HCT116 (cell line): ENCODE data around the gene IL5. TPM values are rescaled to one million over a fixed set of nuclear protein-coding genes. Genes with fewer than 3 reads are reported as not detected.
A peak's percentile ranks its signal among the peaks of the same experiment; 100 is the strongest.

Experiments
- ATAC-seq: fragments of 200-7000 bp; cut with Tn5 transposase; 2 replicates; pipeline ENCODE4 v1.9.1; 2020; ENCODE audit warnings: mild to moderate bottlenecking, moderate library complexity
- BruUV-seq: library from RNA; stranded (reverse); fragments of 400-500 nt; replicated peaks from 2 replicates; lab custom pipeline; 2021; lab: Mats Ljungman, UMichigan
- CTCF ChIA-PET: fragments of 300-600 bp; sonication (Branson Sonifier 250); formaldehyde crosslinking; loops from one replicate; lab custom pipeline; 2021; ENCODE audit warnings: antibody characterized with exemption; lab: Charles Lee
- POLR2A ChIA-PET: fragments of 300-600, 350-600 bp; sonication (Branson Sonifier 250); formaldehyde crosslinking; loops from one replicate; lab custom pipeline; 2021; ENCODE audit warnings: antibody characterized with exemption; lab: Charles Lee
- RAD21 ChIA-PET, 2 experiments: fragments of 300-600 bp; sonication (Branson Sonifier 250); formaldehyde crosslinking; loops; one replicate each; lab custom pipeline; 2023; ENCODE audit warnings: low total read pairs in 2 of 2; ENCODE audit not compliant: uncharacterized antibody in 2 of 2, unreplicated experiment in 2 of 2, low non-redundant PET in 1 of 2; lab: Charles Lee
- DNase-seq: peaks from one replicate; pipeline ENCODE4 v3.0.0-alpha.2; 2010; ENCODE audit warnings: low read depth, low spot score
- H2AFZ ChIP-seq: fragments of 200-600 bp; shearing (Covaris generic), sonication (generic); 2 replicates; pipeline ENCODE4 v1.6.1; 2017; ENCODE audit warnings: low read depth, mixed run types, mixed read lengths, antibody characterized with exemption, low read length; ENCODE audit not compliant: poor library complexity, severe bottlenecking
- H3K27ac ChIP-seq: 2 replicates; pipeline ENCODE4 v1.5.1; 2012; ENCODE audit warnings: low read depth, low read length
- H3K27me3 ChIP-seq: fragments of 200-600 bp; sonication (generic); 2 replicates; pipeline ENCODE4 v1.6.1; 2016; ENCODE audit warnings: mixed run types, low read length, mixed read lengths; ENCODE audit not compliant: insufficient read depth
- H3K36me3 ChIP-seq, 2 experiments: fragments of 200-500 bp in 1 of 2; fragments of 200-600 bp in 1 of 2; sonication (Bioruptor generic) in 1 of 2; sonication (generic) in 1 of 2; 2 replicates each; pipeline versions ENCODE4 v1.5.1 to v1.6.1; 2014 to 2016; ENCODE audit warnings: low read length in 2 of 2, inconsistent platforms in 1 of 2, mixed read lengths in 1 of 2, mixed run types in 1 of 2; ENCODE audit not compliant: insufficient read depth in 2 of 2, control insufficient read depth in 1 of 2
- H3K4me1 ChIP-seq, 2 experiments: fragments of 200-600 bp in 1 of 2; sonication (generic) in 1 of 2; 2 replicates each; pipeline versions ENCODE4 v1.5.1 to v1.6.1; 2012 to 2017; ENCODE audit warnings: low read length in 2 of 2, inconsistent platforms in 1 of 2, mild to moderate bottlenecking in 1 of 2, mixed read lengths in 1 of 2, mixed run types in 1 of 2, moderate library complexity in 1 of 2; ENCODE audit not compliant: insufficient read depth in 2 of 2, control insufficient read depth in 1 of 2
- H3K4me2 ChIP-seq: fragments of 200-600 bp; sonication (generic); 2 replicates; pipeline ENCODE4 v1.6.1; 2017; ENCODE audit warnings: mixed run types, low read length, mixed read lengths
- H3K4me3 ChIP-seq, 2 experiments: fragments of 200-600 bp in 1 of 2; sonication (generic) in 1 of 2; replicated peaks in 1 of 2; 2 replicates each; pipeline ENCODE4 v1.5.1; 2011 to 2016; ENCODE audit warnings: low read length in 2 of 2, control low read depth in 1 of 2, low read depth in 1 of 2, mild to moderate bottlenecking in 1 of 2, mixed read lengths in 1 of 2, mixed run types in 1 of 2
- H3K79me2 ChIP-seq: fragments of 200-600 bp; sonication (generic); 2 replicates; pipeline ENCODE4 v1.6.1; 2017; ENCODE audit warnings: mild to moderate bottlenecking, mixed run types, low read length, moderate library complexity, mixed read lengths; ENCODE audit not compliant: insufficient read depth
- H3K9ac ChIP-seq: fragments of 200-600 bp; sonication (generic); 2 replicates; pipeline ENCODE4 v1.6.1; 2016; ENCODE audit warnings: low read length, mixed read lengths
- H3K9me2 ChIP-seq: fragments of 200-600 bp; sonication (generic), shearing (Covaris generic); 2 replicates; pipeline ENCODE4 v1.6.1; 2017; ENCODE audit warnings: mixed run types, mild to moderate bottlenecking, moderate library complexity; ENCODE audit not compliant: insufficient read depth
- H3K9me3 ChIP-seq, 2 experiments: fragments of 200-500 bp in 1 of 2; fragments of 200-600 bp in 1 of 2; sonication (Bioruptor generic) in 1 of 2; sonication (generic) in 1 of 2; 2 replicates each; pipeline ENCODE4 v1.6.1; 2014 to 2017; ENCODE audit warnings: low read length in 2 of 2, mixed read lengths in 2 of 2, inconsistent platforms in 1 of 2, low read depth in 1 of 2, mild to moderate bottlenecking in 1 of 2, mixed run types in 1 of 2, moderate library complexity in 1 of 2; ENCODE audit not compliant: control insufficient read depth in 1 of 2, insufficient read depth in 1 of 2
- H4K20me1 ChIP-seq: fragments of 200-600 bp; sonication (generic), shearing (Covaris generic); 2 replicates; pipeline ENCODE4 v1.6.1; 2017; ENCODE audit warnings: mixed run types, mild to moderate bottlenecking, moderate library complexity; ENCODE audit not compliant: insufficient read depth
- POLR2AphosphoS5 ChIP-seq: IDR thresholded peaks from 2 replicates; pipeline ENCODE4 v1.6.1; 2011; ENCODE audit warnings: mild to moderate bottlenecking, low read depth, low read length, moderate library complexity
- intact Hi-C: fragments of 100-400 bp; cut with micrococcal nuclease; formaldehyde crosslinking; loops from 2 replicates; pipeline ENCODE4 v1.10.0; 2022
- total RNA-seq: library from RNA; stranded (reverse); gene quantifications from one replicate; pipeline ENCODE4 v1.2.1, GENCODE V29; 2021; ENCODE audit not compliant: unreplicated experiment
- TF ChIP-seq, protein P1 (sequence below): IDR thresholded peaks from 2 replicates; pipeline ENCODE4 v1.6.1; 2012; ENCODE audit warnings: low read depth

Gene IL5
- total RNA-seq, 1 experiment from 2014 or later: not detected

DNA sequence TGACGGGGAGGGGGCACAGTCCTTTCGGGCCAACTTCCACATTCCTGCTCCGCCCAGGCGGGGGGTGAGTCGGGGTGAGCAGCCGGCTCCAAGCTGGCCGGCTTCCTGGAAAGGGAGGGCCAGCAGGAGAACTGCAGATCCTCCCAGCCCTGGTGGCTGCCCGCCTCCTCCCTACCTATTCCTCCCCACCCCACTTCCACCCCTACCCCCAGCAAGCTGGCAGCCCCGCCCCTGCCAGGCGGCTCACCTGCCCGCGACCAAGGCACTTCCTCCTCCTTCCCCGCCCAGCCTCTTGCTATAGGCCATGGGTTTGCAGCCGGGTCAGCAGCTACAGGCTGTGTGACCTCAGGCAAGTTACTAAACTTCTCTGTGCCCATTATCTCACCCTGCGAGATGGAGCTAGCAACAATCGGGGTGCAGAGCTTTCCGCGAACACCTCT is 47.1 kb downstream of the IL5 start:
- Histone ChIP-seq H3K27ac (peak overlapping the region; percentile 90), H3K9ac (peak overlapping the region; percentile 72), H3K4me2 (peak overlapping the region; percentile 90), H3K27me3 (no peaks in the 10 kb centered on the region), H3K36me3 (no peaks in the 10 kb centered on the region), H3K4me3 (peak overlapping the region; percentile 73 to 85), H3K79me2 (no peaks in the 10 kb centered on the region), H3K9me2 (no peaks in the 10 kb centered on the region), H3K4me1 (peaks cover 28 to 73% of the 10 kb centered on the region in 2 experiments), H2AFZ (no peak overlapping the region), H3K9me3 (no peaks in the 10 kb centered on the region), H4K20me1 (no peaks in the 10 kb centered on the region)
- ChIA-PET CTCF (interaction anchor here (0.7 to 3.2 kb wide), 12 partner anchors 10 to 431 kb away, joined by 3 to 24 read pairs (median 4); no protein-coding TSS in a partner anchor), RAD21 (interaction anchor here (0.7 to 3.6 kb wide), 8 partner anchors 42 to 109 kb away, joined by 3 to 12 read pairs (median 4); no protein-coding TSS in a partner anchor), POLR2A (interaction anchor here (0.6 to 1.5 kb wide), 9 partner anchors 9 to 765 kb away, joined by 3 to 4 read pairs (median 3); no protein-coding TSS in a partner anchor)
- no TSS peak for BruUV-seq
- ATAC-seq (peak; percentile 75), DNase-seq (peak; percentile 87)
- peak; percentile 69; the same call in 1 of the 2 replicates for TF ChIP-seq POLR2AphosphoS5
- TF ChIP-seq, protein P1, sequence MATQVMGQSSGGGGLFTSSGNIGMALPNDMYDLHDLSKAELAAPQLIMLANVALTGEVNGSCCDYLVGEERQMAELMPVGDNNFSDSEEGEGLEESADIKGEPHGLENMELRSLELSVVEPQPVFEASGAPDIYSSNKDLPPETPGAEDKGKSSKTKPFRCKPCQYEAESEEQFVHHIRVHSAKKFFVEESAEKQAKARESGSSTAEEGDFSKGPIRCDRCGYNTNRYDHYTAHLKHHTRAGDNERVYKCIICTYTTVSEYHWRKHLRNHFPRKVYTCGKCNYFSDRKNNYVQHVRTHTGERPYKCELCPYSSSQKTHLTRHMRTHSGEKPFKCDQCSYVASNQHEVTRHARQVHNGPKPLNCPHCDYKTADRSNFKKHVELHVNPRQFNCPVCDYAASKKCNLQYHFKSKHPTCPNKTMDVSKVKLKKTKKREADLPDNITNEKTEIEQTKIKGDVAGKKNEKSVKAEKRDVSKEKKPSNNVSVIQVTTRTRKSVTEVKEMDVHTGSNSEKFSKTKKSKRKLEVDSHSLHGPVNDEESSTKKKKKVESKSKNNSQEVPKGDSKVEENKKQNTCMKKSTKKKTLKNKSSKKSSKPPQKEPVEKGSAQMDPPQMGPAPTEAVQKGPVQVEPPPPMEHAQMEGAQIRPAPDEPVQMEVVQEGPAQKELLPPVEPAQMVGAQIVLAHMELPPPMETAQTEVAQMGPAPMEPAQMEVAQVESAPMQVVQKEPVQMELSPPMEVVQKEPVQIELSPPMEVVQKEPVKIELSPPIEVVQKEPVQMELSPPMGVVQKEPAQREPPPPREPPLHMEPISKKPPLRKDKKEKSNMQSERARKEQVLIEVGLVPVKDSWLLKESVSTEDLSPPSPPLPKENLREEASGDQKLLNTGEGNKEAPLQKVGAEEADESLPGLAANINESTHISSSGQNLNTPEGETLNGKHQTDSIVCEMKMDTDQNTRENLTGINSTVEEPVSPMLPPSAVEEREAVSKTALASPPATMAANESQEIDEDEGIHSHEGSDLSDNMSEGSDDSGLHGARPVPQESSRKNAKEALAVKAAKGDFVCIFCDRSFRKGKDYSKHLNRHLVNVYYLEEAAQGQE: no peak
- intact Hi-C loops: loop anchor here (1.0 to 10.0 kb wide), 3 partner anchors 70 to 201 kb away; partner anchors contain the start of gene SLC22A4
